H1 (cell line): ENCODE measurements around the gene IL10. TPM values are rescaled to one million over a fixed set of nuclear protein-coding genes. Genes with fewer than 3 reads are reported as not detected.

Experiments
- polyA plus RNA-seq, 7 experiments: library from polyadenylated mRNA; depleted of rRNA in 3 of 7; stranded (reverse) in 5 of 7; unstranded in 2 of 7; fragments of >200 nt in 5 of 7; fragments of 200-250 nt in 2 of 7; gene quantifications; 1 replicate in 5 of 7; 2 replicates in 1 of 7; 4 replicates in 1 of 7; pipeline versions ENCODE4 v1.2.1 to v1.2.3, GENCODE V29; 2011 to 2013; ENCODE audit warnings: missing spikeins in 2 of 7, mixed read lengths in 2 of 7
- total RNA-seq: library from RNA; stranded (reverse); fragmentation: NEBNext Ultra II Directional; extraction: Animal tissue kit (Norgen Biotek cat#: 25700); gene quantifications from 2 replicates; pipeline ENCODE4 v1.2.1, GENCODE V29; 2021
- TF ChIP-seq, protein P1 (sequence below): IDR thresholded peaks from 2 replicates; pipeline ENCODE4 v1.6.1; 2011; ENCODE audit warnings: low read length, improper control_type of control experiment

Gene IL10
- total and polyA plus RNA-seq, 2 of the 8 experiments (the other 6 are each of a cell fraction or from before 2014, with no cell fraction given): not detected

DNA sequence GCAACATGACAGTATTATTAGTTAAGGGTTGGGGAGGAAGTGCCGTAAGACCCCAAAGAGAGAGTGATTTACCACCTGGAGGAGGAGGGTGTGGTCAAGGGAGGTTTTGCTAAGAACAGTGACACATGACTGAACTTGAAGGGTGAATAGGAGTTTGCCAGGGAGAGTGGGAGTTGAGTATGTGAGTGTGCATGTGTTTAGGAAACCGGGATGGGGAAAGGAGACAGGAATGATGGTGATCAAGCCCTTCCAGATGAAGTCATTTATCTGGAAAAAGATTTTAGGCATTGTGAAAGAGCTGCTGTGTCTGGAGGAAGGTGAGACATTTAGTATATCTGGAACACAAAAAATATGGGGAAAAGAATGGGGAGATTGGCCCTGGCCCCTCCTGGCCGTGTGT, 28.1 kb upstream of the IL10 start (continued):
- TF ChIP-seq, protein P1, sequence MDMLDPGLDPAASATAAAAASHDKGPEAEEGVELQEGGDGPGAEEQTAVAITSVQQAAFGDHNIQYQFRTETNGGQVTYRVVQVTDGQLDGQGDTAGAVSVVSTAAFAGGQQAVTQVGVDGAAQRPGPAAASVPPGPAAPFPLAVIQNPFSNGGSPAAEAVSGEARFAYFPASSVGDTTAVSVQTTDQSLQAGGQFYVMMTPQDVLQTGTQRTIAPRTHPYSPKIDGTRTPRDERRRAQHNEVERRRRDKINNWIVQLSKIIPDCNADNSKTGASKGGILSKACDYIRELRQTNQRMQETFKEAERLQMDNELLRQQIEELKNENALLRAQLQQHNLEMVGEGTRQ: no peak
